ENCODE data around the gene CYP2E1.

- no peak for TF ChIP-seq CTCF (conservative IDR thresholded peaks at IDR 0.05 in 1 of 2, IDR thresholded peaks at IDR 0.05 in 1 of 2; ENCODE audit: low read depth in 1 of 2, low read length in 2 of 2)
- no peak for TF ChIP-seq EZH2 (IDR thresholded peaks at IDR 0.05; ENCODE audit: low read length, missing control alignments)
Observed at GRCh38 chr10:133555521-133555920, 28.4 kb downstream of the CYP2E1 start.

Data from fibroblast of lung (primary cell).